B cell (primary cell): Measurements from ENCODE around the gene CLCF1. TPM values are rescaled to one million over a fixed set of nuclear protein-coding genes. Genes with fewer than 3 reads are reported as not detected.
A peak's percentile ranks its signal among the peaks of the same experiment; 100 is the strongest.

ENCODE experiments used
- ATAC-seq: fragments of 200-7000 bp; cut with Tn5 transposase; one replicate; pipeline ENCODE4 v1.10.0; 2021; ENCODE audit warnings: low read depth, mild to moderate bottlenecking, moderate number of reproducible peaks, moderate library complexity
- CTCF ChIA-PET: fragments of 350-600 bp; sonication (Branson Sonifier 250); formaldehyde crosslinking; loops from one replicate; lab custom pipeline; 2021; ENCODE audit warnings: antibody characterized with exemption, inconsistent platforms; lab: Charles Lee
- POLR2A ChIA-PET: fragments of 350-600 bp; sonication (Branson Sonifier 250); formaldehyde crosslinking; loops from one replicate; lab custom pipeline; 2021; ENCODE audit warnings: antibody characterized with exemption; lab: Charles Lee
- DNase-seq: peaks from one replicate; pipeline ENCODE4 v3.0.0; 2013
- H2AFZ ChIP-seq: 2 replicates; pipeline ENCODE4 v1.6.1; 2012; ENCODE audit warnings: mild to moderate bottlenecking, low read depth, low read length; ENCODE audit not compliant: insufficient read depth, poor library complexity, severe bottlenecking
- H3K27ac ChIP-seq, 2 donors: 1 replicate in 1 of 2; 2 replicates in 1 of 2; pipeline ENCODE4 v1.5.1; 2012 to 2013; ENCODE audit warnings: low read length in 2 of 2, mild to moderate bottlenecking in 2 of 2, moderate library complexity in 1 of 2
- H3K27me3 ChIP-seq, 4 experiments: fragments of 200-600 bp in 1 of 4; sonication (generic) in 1 of 4; replicated peaks in 1 of 4; 1 replicate in 2 of 4; 2 replicates in 2 of 4; pipeline versions ENCODE4 v1.6.1 to v1.7.0; 2013 to 2016; ENCODE audit warnings: low read length in 3 of 4, mild to moderate bottlenecking in 2 of 4, mixed read lengths in 1 of 4, moderate library complexity in 1 of 4; ENCODE audit not compliant: insufficient read depth in 4 of 4, control insufficient read depth in 3 of 4; ENCODE audit errors: control extremely low read depth in 1 of 4
- H3K36me3 ChIP-seq, 2 experiments: replicated peaks in 1 of 2; 1 replicate in 1 of 2; 2 replicates in 1 of 2; pipeline versions ENCODE4 v1.6.1 to v1.7.1; 2013; ENCODE audit warnings: low read length in 1 of 2; ENCODE audit not compliant: insufficient read depth in 2 of 2, control insufficient read depth in 1 of 2; ENCODE audit errors: control extremely low read depth in 1 of 2, extremely low read depth in 1 of 2
- H3K4me1 ChIP-seq, 2 donors: fragments of 200-600 bp in 1 of 2; sonication (generic) in 1 of 2; 1 replicate in 1 of 2; 2 replicates in 1 of 2; pipeline versions ENCODE4 v1.5.1 to v1.6.1; 2013 to 2017; ENCODE audit warnings: low read length in 2 of 2; ENCODE audit not compliant: control insufficient read depth in 2 of 2, insufficient read depth in 2 of 2
- H3K4me2 ChIP-seq: replicated peaks from 2 replicates; pipeline ENCODE3; 2012; ENCODE audit warnings: mild to moderate bottlenecking, low read depth, low read length; ENCODE audit not compliant: poor library complexity, severe bottlenecking
- H3K4me3 ChIP-seq, 5 experiments: fragments of 200-600 bp in 1 of 5; sonication (generic) in 1 of 5; 1 replicate in 3 of 5; 2 replicates in 2 of 5; pipeline versions ENCODE4 v1.5.1 to v1.7.0; 2011 to 2016; ENCODE audit warnings: low read length in 4 of 5, mild to moderate bottlenecking in 4 of 5, low read depth in 2 of 5, control low read depth in 1 of 5, moderate library complexity in 1 of 5; ENCODE audit not compliant: insufficient read depth in 1 of 5; ENCODE audit errors: control extremely low read depth in 1 of 5, extremely low read depth in 1 of 5
- H3K79me2 ChIP-seq: fragments of 200-600 bp; sonication (generic); one replicate; pipeline ENCODE4 v1.6.0; 2016; ENCODE audit warnings: low read length; ENCODE audit not compliant: control insufficient read depth, insufficient read depth
- H3K9ac ChIP-seq: fragments of 200-600 bp; sonication (generic); 2 replicates; pipeline ENCODE4 v1.6.1; 2017; ENCODE audit warnings: mild to moderate bottlenecking, low read length, moderate library complexity
- H3K9me3 ChIP-seq, 3 donors: one replicate each; pipeline versions ENCODE4 v1.6.1 to v1.7.1; 2013; ENCODE audit warnings: low read length in 2 of 3; ENCODE audit not compliant: control insufficient read depth in 2 of 3, insufficient read depth in 1 of 3; ENCODE audit errors: control extremely low read depth in 1 of 3
- H4K20me1 ChIP-seq: 2 replicates; pipeline ENCODE4 v1.6.0; 2012; ENCODE audit warnings: mild to moderate bottlenecking, low read length; ENCODE audit not compliant: insufficient read depth, control insufficient read depth, poor library complexity, severe bottlenecking
- H3K27ac Mint-ChIP-seq: one replicate; pipeline ENCODE4 v1.8.0; 2021; ENCODE audit warnings: mixed read lengths
- H3K27me3 Mint-ChIP-seq: one replicate; pipeline ENCODE4 v1.8.0; 2021; ENCODE audit warnings: mixed read lengths
- H3K4me1 Mint-ChIP-seq: one replicate; pipeline ENCODE4 v1.8.0; 2021; ENCODE audit warnings: mixed read lengths
- H3K4me3 Mint-ChIP-seq: one replicate; pipeline ENCODE4 v1.8.0; 2021; ENCODE audit warnings: mixed read lengths
- H3K9me3 Mint-ChIP-seq: one replicate; pipeline ENCODE4 v1.8.0; 2022; ENCODE audit warnings: mixed read lengths; ENCODE audit not compliant: insufficient read depth
- CTCF ChIP-seq: fragments of 200-600 bp; IDR thresholded peaks from one replicate; pipeline ENCODE4 v1.8.0; 2022; ENCODE audit warnings: antibody characterized with exemption, mild to moderate bottlenecking
- EZH2 ChIP-seq: IDR thresholded peaks from 2 replicates; pipeline ENCODE4 v1.6.1; 2012; ENCODE audit warnings: borderline replicate concordance, low read depth, mild to moderate bottlenecking, moderate library complexity, low read length; ENCODE audit not compliant: insufficient read depth, poor library complexity, severe bottlenecking
- WGBS: methylation state at CpG from one replicate; pipeline ENCODE4 v1.1.5; 2013; ENCODE audit warnings: missing lambda C conversion rate; ENCODE audit not compliant: insufficient coverage; 5-methylcytosine and 5-hydroxymethylcytosine counted together
- intact Hi-C: fragments of 100-400 bp; cut with micrococcal nuclease; formaldehyde crosslinking; loops from one replicate; pipeline ENCODE4 v1.10.0; 2022
- polyA plus RNA-seq: library from polyadenylated mRNA; depleted of rRNA; stranded (reverse); fragments of >200 nt; gene quantifications from 2 replicates; pipeline ENCODE4 v1.2.3, GENCODE V29; 2012
- total RNA-seq, 2 donors: library from RNA; stranded (reverse); fragments of 120-200 nt in 1 of 2; gene quantifications; 1 replicate in 1 of 2; 2 replicates in 1 of 2; pipeline versions ENCODE4 v1.2.3 to v1.2.4, GENCODE V29; 2013 to 2022

CLCF1 gene
- total and polyA plus RNA-seq, 2 donors (not counting 1 experiment from before 2014, with no cell fraction given): 29.1 to 44.6 TPM

GRCh38 chr11:67345247-67345919 lies 28.0 kb downstream of the CLCF1 start:
- Histone ChIP-seq H3K4me2 (peak overlapping the region; percentile 51), H3K4me3 (no peak overlapping the region), H3K36me3 (no peaks in the 10 kb centered on the region), H2AFZ (peak overlapping the region; percentile 24), H3K27me3 (no peaks in the 10 kb centered on the region), H3K9me3 (peaks cover 0 to 4% (median 0%) of the 10 kb centered on the region in 3 donors), H3K4me1 (peaks cover 59 to 72% of the 10 kb centered on the region in 2 donors), H3K79me2 (peaks cover 36% of the 10 kb centered on the region), H3K9ac (no peak overlapping the region), H4K20me1 (no peaks in the 10 kb centered on the region), H3K27ac (peak overlapping the region; percentile 61 to 84)
- Mint-ChIP-seq H3K27ac (peak overlapping the region; percentile 88), H3K4me3 (peak overlapping the region; percentile 77), H3K27me3 (no peaks in the 10 kb centered on the region), H3K9me3 (no peaks in the 10 kb centered on the region), H3K4me1 (peaks cover 65% of the 10 kb centered on the region)
- 51% methylated on average over 5 of the region's 8 CpGs for WGBS
- ATAC-seq (peak; percentile 49), DNase-seq (peak; percentile 59)
- intact Hi-C loops: loop anchor here (1.0 to 10.0 kb wide), 2 partner anchors 8 to 231 kb away; partner anchors contain the start of genes KDM2A and POLD4
- ChIA-PET CTCF (interaction anchor here (0.7 to 39.5 kb wide), 27 partner anchors 10 to 310 kb away, joined by 3 to 2379 read pairs (median 5); partner anchors contain the start of genes ANKRD13D, CLCF1, GRK2 and PITPNM1), POLR2A (interaction anchor here (0.6 to 2.7 kb wide), 12 partner anchors 8 to 112 kb away, joined by 3 to 16 read pairs (median 5); partner anchors contain the start of genes ANKRD13D, CLCF1 and POLD4)
- TF ChIP-seq EZH2 (no peak), CTCF (no peak)
